AG04450 (cell line): Measurements from ENCODE around the gene WFDC8. TPM values are rescaled to one million over a fixed set of nuclear protein-coding genes. Genes with fewer than 3 reads are reported as not detected.

Experiments
- CTCF ChIA-PET: fragments of 300-600, 350-600 bp; formaldehyde crosslinking; extraction: SDS; loops from one replicate; lab custom pipeline; 2022; ENCODE audit warnings: antibody characterized with exemption, inconsistent platforms; lab: Charles Lee
- POLR2A ChIA-PET: fragments of 350-600 bp; formaldehyde crosslinking; extraction: SDS; loops from one replicate; lab custom pipeline; 2021; ENCODE audit warnings: antibody characterized with exemption, inconsistent platforms; lab: Yijun Ruan, JAX
- DNase-seq: peaks from one replicate; pipeline ENCODE4 v3.0.0-alpha.2; 2011; ENCODE audit warnings: low read depth, low spot score
- H3K27ac ChIP-seq: one replicate; pipeline ENCODE4 v1.5.1; 2012; ENCODE audit warnings: low read depth, low read length, control low read depth
- H3K27me3 ChIP-seq: one replicate; pipeline ENCODE4 v1.6.0; 2012; ENCODE audit warnings: low read length; ENCODE audit not compliant: control insufficient read depth, insufficient read depth
- H3K4me3 ChIP-seq: 2 replicates; pipeline ENCODE4 v1.5.1; 2011; ENCODE audit warnings: mild to moderate bottlenecking, low read depth, low read length, control low read depth
- H3K9me3 ChIP-seq: 2 replicates; pipeline ENCODE4 v1.5.1; 2012; ENCODE audit warnings: low read length; ENCODE audit not compliant: control insufficient read depth, insufficient read depth
- polyA plus RNA-seq: library from polyadenylated mRNA; depleted of rRNA; stranded (reverse); fragments of >200 nt; gene quantifications from 2 replicates; pipeline ENCODE4 v1.2.3, GENCODE V29; 2011
- TF ChIP-seq, protein P1 (sequence below): IDR thresholded peaks from 2 replicates; pipeline ENCODE4 v1.5.1; 2011; ENCODE audit warnings: low read depth, low read length, control low read depth, inconsistent platforms

WFDC8 gene
- polyA plus RNA-seq, 1 experiment = not detected

DNA sequence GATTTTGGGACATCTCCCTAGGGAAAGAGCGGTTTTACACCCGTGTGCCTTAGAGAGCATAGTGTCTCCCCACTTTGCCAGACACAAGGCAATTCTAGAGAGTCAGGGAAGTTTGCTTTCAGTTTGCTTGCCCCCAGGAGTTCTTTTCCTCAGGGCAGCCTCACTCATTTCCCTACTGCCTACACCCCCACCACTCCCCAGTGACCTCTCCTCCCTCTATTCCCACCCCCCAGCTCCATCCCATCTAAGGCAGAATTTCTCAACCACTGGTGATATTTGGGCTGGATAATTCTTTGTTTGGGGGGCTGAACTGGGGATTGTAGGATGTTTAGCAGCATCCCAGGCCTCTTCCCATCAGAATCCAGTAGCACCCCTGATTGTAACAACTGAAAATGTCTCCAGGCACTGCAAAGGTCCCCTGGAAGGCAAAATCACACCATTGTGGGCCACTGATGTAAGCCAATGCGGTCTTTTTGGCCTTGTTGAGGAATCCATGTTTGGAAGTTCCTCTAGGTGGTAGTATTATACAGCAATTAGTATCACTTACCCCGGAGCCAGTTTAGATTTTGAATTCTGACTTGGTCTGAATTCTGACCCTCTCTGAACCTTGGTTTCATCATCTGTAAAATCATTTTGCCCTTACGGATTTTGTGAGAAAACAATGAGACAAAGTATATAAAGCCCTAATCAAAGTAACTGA, 33.2 kb downstream of the WFDC8 start:
- peaks cover 9% of the 10 kb centered on the region for H3K27me3 ChIP-seq
- H3K9me3 ChIP-seq = no peaks in the 10 kb centered on the region
- H3K4me3 ChIP-seq = no peak overlapping the region
- TF ChIP-seq, protein P1, sequence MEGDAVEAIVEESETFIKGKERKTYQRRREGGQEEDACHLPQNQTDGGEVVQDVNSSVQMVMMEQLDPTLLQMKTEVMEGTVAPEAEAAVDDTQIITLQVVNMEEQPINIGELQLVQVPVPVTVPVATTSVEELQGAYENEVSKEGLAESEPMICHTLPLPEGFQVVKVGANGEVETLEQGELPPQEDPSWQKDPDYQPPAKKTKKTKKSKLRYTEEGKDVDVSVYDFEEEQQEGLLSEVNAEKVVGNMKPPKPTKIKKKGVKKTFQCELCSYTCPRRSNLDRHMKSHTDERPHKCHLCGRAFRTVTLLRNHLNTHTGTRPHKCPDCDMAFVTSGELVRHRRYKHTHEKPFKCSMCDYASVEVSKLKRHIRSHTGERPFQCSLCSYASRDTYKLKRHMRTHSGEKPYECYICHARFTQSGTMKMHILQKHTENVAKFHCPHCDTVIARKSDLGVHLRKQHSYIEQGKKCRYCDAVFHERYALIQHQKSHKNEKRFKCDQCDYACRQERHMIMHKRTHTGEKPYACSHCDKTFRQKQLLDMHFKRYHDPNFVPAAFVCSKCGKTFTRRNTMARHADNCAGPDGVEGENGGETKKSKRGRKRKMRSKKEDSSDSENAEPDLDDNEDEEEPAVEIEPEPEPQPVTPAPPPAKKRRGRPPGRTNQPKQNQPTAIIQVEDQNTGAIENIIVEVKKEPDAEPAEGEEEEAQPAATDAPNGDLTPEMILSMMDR = peak; percentile 52
- CTCF ChIA-PET = interaction anchor here (1.3 kb wide), 1 partner anchor 225 kb away, joined by 13 read pairs; no protein-coding TSS in a partner anchor
- DNase-seq = peak; percentile 1
- POLR2A ChIA-PET = no interaction called here
- H3K27ac ChIP-seq = no peak overlapping the region

DNA sequence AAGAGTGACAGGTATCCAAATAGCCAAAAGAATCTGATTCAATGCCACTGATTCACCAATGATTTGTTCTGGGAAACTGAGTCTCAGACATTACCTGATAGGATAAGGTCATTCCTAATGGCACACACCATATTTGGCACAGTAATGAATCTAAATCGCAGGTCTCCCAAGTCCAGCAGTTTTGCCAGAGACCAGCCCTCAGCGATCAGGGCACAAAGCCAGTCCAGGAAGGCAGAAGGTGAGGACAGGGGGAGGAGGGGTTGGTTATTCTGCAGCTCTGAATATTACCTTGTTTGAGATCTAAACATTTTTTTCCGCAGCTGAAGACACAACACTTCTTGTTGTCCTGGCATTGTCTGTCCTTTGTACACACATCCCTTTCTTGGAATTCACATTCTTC, 33.7 kb downstream of the WFDC8 start:
- Histone ChIP-seq H3K9me3 (no peaks in the 10 kb centered on the region), H3K27me3 (peaks cover 9% of the 10 kb centered on the region), H3K27ac (no peak overlapping the region), H3K4me3 (no peak overlapping the region)
- no peak for DNase-seq
- CTCF ChIA-PET = interaction anchor here (0.6 to 1.3 kb wide), 2 partner anchors 224 to 226 kb away, joined by 3 to 13 read pairs; no protein-coding TSS in a partner anchor
- POLR2A ChIA-PET = no interaction called here
- TF ChIP-seq, protein P1 = no peak

DNA sequence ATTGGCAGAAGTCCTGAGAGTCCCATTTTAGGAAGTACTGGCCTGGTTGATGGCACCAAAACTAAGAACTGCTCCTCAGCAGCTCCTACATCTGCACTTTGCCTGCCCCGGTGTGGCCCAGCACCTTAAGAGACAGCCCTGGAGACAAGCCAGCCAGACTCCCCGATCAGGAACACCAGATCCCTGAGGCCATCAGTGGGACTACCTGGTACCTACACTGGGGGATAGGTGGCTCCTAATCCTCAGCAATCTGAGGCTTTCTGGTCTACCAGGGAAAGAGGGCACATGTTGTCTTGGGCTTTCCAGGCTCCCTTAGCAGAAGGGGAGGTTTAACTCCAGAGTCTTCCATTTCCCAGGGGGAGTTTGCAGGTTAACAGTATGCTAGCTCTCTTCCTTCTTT, 39.7 kb downstream of the WFDC8 start, which contains the start of gene WFDC6:
Gene WFDC6, minus strand, starts transcription at position 101 of the 400 bp plus-strand sequence. Its CDS starts 75 bp downstream, at position 26.
- DNase-seq = no peak
- H3K9me3 ChIP-seq = no peaks in the 10 kb centered on the region
- TF ChIP-seq, protein P1 = no peak
- POLR2A ChIA-PET = no interaction called here
- H3K4me3 ChIP-seq = no peak within 1 kb of the TSS
- no peak within 1 kb of the TSS for H3K27ac ChIP-seq
- H3K27me3 ChIP-seq = peaks cover 5% of the 10 kb centered on the region
- CTCF ChIA-PET = no interaction called here

DNA sequence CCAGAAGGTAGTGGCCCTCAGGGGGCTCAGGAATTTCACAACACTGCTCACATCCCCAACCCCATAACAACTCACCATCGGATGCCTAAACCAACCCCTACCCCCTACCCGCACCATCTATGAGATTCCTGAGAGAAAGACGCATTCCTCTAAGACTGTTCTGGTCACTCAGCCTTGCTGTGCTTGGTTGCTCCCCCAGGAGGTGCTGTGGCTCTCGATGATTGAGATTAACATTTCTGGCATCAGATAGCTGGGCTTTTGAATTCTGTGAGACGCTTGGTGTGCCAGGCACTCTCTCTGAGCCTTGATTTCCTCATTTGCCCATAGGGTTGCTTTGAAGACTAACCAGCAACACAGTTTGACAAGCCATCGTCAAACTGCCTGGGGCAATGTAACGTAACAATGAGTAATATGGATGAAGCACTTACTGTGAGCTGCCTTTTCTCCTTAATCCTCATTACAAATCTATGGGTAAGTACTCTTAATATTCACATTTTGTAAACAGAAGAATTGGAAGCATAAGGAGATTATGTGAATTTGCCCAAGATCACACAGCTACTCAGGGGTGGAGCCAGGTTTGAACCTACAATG, 40.8 kb downstream of the WFDC8 start:
- CTCF ChIA-PET = interaction anchor here (0.6 to 1.0 kb wide), 2 partner anchors 219 to 232 kb away, joined by 3 to 4 read pairs; no protein-coding TSS in a partner anchor
- Histone ChIP-seq H3K27ac (no peak overlapping the region), H3K27me3 (peaks cover 5% of the 10 kb centered on the region), H3K4me3 (no peak overlapping the region), H3K9me3 (no peaks in the 10 kb centered on the region)
- POLR2A ChIA-PET = no interaction called here
- TF ChIP-seq, protein P1 = no peak
- DNase-seq = no peak

DNA sequence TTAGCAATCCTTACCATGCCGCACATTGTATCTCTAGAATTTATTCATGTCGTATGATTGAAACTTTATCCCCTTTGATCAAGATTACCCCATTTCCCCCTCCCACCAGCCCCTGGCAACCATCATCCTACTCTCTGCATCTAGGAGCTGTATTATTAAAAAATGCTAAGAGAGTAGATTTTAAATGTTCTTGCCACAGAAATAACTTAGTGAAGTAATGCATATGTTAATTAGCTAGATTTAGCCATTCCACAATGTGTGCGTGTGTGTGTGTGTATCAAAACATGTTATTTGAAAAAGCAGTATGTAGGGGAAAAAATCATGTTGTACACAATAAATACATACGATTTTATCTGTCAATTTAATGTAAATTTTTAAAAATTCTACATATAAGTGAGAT, 51.8 kb downstream of the WFDC8 start:
- TF ChIP-seq, protein P1 = no peak
- no peak overlapping the region for H3K27ac ChIP-seq
- no peak for DNase-seq
- no peak overlapping the region for H3K4me3 ChIP-seq
- no peaks in the 10 kb centered on the region for H3K27me3 ChIP-seq
- ChIA-PET CTCF (no interaction called here), POLR2A (no interaction called here)
- H3K9me3 ChIP-seq = no peaks in the 10 kb centered on the region
